Measurements from ENCODE around the gene WAC.
"Not testable (repeated sequence)": the region's sequence is repeated elsewhere in the genome, so short reads cannot be mapped to it uniquely, and the experiment has no call there.

The WAC gene

DNA sequence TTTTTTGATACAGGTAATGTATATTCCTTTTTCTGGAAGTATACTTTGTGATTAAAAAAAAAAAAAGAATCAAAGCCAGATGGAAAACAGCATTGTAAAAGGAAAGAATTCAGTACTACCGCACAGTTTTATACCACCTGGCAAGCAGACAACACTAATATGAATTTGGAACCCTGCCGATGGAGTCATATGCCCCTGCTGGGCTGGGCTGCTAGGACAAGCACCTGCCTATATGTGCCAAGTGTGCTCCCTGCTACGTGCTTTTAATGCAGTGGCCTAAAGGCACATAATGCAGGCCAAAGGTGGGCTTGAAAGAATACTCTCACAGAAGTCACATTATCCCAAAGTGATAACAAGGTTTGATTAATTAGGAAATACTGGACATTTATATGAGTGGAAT lies 29.8 kb upstream of the WAC start:
- Histone ChIP-seq H3K36me3 (ENCODE audit: control insufficient read depth, insufficient read depth, low read length) (no peaks in the 10 kb centered on the region), H3K9me3 (ENCODE audit: control insufficient read depth, insufficient read depth, low read length) (no peaks in the 10 kb centered on the region), H3K27me3 (ENCODE audit: control insufficient read depth, insufficient read depth, low read length) (no peaks in the 10 kb centered on the region), H3K4me3 (ENCODE audit: low read depth, low read length) (no peak overlapping the region), H3K4me1 (ENCODE audit: control insufficient read depth, insufficient read depth, low read length) (no peaks in the 10 kb centered on the region), H3K9ac (ENCODE audit: low read depth, low read length) (no peak overlapping the region)

DNA sequence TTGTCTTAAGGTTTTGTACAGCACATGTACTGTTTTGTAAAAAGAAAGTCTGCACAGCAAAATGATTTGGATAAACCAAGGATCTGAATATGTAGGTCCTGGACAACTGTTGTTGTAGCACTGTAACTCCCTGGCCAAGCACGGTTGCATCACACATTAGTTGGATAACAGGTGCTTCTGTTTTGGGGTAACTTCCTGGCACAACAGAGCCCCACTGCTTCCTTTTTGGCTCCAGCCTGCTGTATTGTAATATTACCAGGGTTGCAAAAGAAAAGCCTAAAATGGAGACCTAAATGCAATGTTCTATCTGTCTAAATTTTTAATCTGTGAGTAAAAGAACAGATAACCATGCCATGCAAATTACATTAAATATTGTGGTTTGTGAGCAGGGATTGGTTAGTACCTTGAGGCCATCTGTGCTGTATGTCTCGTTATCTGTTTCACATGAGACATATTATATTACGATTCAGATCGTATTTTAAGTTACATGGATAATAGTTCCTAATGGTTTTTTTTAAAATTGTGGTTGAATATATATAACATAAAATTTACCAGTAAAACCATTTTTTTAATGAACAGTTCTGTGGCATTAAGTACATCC lies 27.5 kb upstream of the WAC start:
- no peaks in the 10 kb centered on the region for H3K4me1 ChIP-seq (ENCODE audit: control insufficient read depth, insufficient read depth, low read length)
- no peaks in the 10 kb centered on the region for H3K9me3 ChIP-seq (ENCODE audit: control insufficient read depth, insufficient read depth, low read length)
- H3K4me3 ChIP-seq (ENCODE audit: low read depth, low read length) = no peak overlapping the region
- no peaks in the 10 kb centered on the region for H3K36me3 ChIP-seq (ENCODE audit: control insufficient read depth, insufficient read depth, low read length)
- H3K27me3 ChIP-seq (ENCODE audit: control insufficient read depth, insufficient read depth, low read length) = no peaks in the 10 kb centered on the region
- no peak overlapping the region for H3K9ac ChIP-seq (ENCODE audit: low read depth, low read length)

- no peaks in the 10 kb centered on the region for H3K9me3 ChIP-seq (ENCODE audit: control insufficient read depth, insufficient read depth, low read length)
- H3K27me3 ChIP-seq (ENCODE audit: control insufficient read depth, insufficient read depth, low read length) = no peaks in the 10 kb centered on the region
- no peaks in the 10 kb centered on the region for H3K36me3 ChIP-seq (ENCODE audit: control insufficient read depth, insufficient read depth, low read length)
- no peak overlapping the region for H3K4me3 ChIP-seq (ENCODE audit: low read depth, low read length)
- H3K9ac ChIP-seq (ENCODE audit: low read depth, low read length) = no peak overlapping the region
- H3K4me1 ChIP-seq (ENCODE audit: control insufficient read depth, insufficient read depth, low read length) = no peaks in the 10 kb centered on the region
Measured at GRCh38 chr10:28508304-28508925, 24.5 kb upstream of the WAC start.

DNA sequence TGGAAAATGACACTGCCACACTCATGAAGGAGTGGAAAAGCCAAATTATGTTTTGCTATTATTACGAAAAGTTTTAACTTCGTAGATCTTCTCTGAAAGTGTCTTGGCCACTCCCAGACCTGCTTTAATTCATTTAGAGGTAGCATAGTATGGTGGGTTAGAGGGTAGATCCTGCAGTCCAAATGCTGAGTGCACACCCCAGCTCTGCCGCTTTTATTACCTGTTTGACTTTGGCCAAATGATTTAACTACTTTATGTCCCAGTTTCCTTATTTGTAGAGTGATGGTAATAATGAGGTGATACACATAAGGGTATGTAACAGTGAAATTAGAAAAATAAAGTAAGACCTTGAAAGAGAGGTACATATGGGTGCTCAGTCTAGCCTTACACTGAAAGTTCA lies 23.6 kb upstream of the WAC start:
- H3K4me1 ChIP-seq (ENCODE audit: control insufficient read depth, insufficient read depth, low read length) = peaks cover 1% of the 10 kb centered on the region
- H3K9ac ChIP-seq (ENCODE audit: low read depth, low read length) = no peak overlapping the region
- H3K4me3 ChIP-seq (ENCODE audit: low read depth, low read length) = no peak overlapping the region
- H3K27me3 ChIP-seq (ENCODE audit: control insufficient read depth, insufficient read depth, low read length) = no peaks in the 10 kb centered on the region
- H3K9me3 ChIP-seq (ENCODE audit: control insufficient read depth, insufficient read depth, low read length) = no peaks in the 10 kb centered on the region
- H3K36me3 ChIP-seq (ENCODE audit: control insufficient read depth, insufficient read depth, low read length) = no peaks in the 10 kb centered on the region

- no peaks in the 10 kb centered on the region for H3K36me3 ChIP-seq (ENCODE audit: control insufficient read depth, insufficient read depth, low read length)
- no peak overlapping the region for H3K9ac ChIP-seq (ENCODE audit: low read depth, low read length)
- H3K9me3 ChIP-seq (ENCODE audit: control insufficient read depth, insufficient read depth, low read length) = no peaks in the 10 kb centered on the region
- H3K4me1 ChIP-seq (ENCODE audit: control insufficient read depth, insufficient read depth, low read length) = peaks cover 9% of the 10 kb centered on the region
- no peak overlapping the region for H3K4me3 ChIP-seq (ENCODE audit: low read depth, low read length)
- peaks cover 19% of the 10 kb centered on the region for H3K27me3 ChIP-seq (ENCODE audit: control insufficient read depth, insufficient read depth, low read length)
Measured at GRCh38 chr10:28514648-28515047, 18.3 kb upstream of the WAC start.

DNA sequence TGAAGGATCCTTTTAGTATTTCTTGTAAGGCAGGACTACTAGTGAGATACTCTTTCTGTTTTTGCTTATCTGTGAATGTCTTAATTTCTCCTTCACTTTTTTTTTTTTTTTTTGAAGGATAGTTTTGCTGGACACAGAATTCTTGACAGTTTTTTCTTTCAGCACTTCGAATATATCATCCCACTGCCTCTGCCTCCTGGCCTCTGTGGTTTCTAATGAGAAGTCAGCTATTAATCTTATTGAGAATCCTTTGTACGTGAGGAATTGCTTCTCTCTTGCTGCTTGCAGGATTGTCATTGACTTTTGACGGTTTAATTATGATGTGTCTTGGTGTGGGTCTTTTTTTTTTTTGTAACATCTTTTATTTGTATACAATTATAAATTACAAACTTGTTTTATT lies 12.6 kb upstream of the WAC start:
- peaks cover 26% of the 10 kb centered on the region for H3K27me3 ChIP-seq (ENCODE audit: control insufficient read depth, insufficient read depth, low read length)
- H3K4me3 ChIP-seq (ENCODE audit: low read depth, low read length) = no peak overlapping the region
- no peaks in the 10 kb centered on the region for H3K36me3 ChIP-seq (ENCODE audit: control insufficient read depth, insufficient read depth, low read length)
- H3K9ac ChIP-seq (ENCODE audit: low read depth, low read length) = no peak overlapping the region
- H3K9me3 ChIP-seq (ENCODE audit: control insufficient read depth, insufficient read depth, low read length) = no peaks in the 10 kb centered on the region
- no peaks in the 10 kb centered on the region for H3K4me1 ChIP-seq (ENCODE audit: control insufficient read depth, insufficient read depth, low read length)

DNA sequence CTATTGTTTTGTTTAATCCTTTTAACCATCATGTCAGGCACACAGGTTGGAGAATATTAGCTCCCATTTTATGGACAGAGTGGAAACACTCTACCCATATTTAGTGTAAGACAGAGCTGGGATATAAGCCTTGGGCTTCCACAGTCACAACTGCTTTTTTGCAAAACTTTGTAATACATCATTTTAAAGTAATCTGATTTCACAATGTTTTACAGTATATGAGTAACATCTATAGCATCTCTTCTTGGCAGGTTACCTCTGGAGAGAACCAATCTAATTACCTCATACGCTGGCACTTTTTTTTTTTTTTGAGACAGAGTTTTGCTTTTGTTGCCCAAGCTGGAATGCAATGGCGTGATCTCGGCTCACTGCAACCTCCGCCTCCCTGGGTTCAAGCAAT lies 12.1 kb upstream of the WAC start:
- H3K9ac ChIP-seq (ENCODE audit: low read depth, low read length); H3K36me3 ChIP-seq (ENCODE audit: control insufficient read depth, insufficient read depth, low read length); H3K9me3 ChIP-seq (ENCODE audit: control insufficient read depth, insufficient read depth, low read length); H3K4me3 ChIP-seq (ENCODE audit: low read depth, low read length); H3K4me1 ChIP-seq (ENCODE audit: control insufficient read depth, insufficient read depth, low read length): not testable (repeated sequence)
- peaks cover 26% of the 10 kb centered on the region for H3K27me3 ChIP-seq (ENCODE audit: control insufficient read depth, insufficient read depth, low read length)

- H3K27me3 ChIP-seq (ENCODE audit: control insufficient read depth, insufficient read depth, low read length) = peaks cover 18% of the 10 kb centered on the region
- H3K4me1 ChIP-seq (ENCODE audit: control insufficient read depth, insufficient read depth, low read length); H3K36me3 ChIP-seq (ENCODE audit: control insufficient read depth, insufficient read depth, low read length); H3K9me3 ChIP-seq (ENCODE audit: control insufficient read depth, insufficient read depth, low read length); H3K9ac ChIP-seq (ENCODE audit: low read depth, low read length); H3K4me3 ChIP-seq (ENCODE audit: low read depth, low read length): not testable (repeated sequence)
Measured at GRCh38 chr10:28521961-28522360, 11.0 kb upstream of the WAC start.

DNA sequence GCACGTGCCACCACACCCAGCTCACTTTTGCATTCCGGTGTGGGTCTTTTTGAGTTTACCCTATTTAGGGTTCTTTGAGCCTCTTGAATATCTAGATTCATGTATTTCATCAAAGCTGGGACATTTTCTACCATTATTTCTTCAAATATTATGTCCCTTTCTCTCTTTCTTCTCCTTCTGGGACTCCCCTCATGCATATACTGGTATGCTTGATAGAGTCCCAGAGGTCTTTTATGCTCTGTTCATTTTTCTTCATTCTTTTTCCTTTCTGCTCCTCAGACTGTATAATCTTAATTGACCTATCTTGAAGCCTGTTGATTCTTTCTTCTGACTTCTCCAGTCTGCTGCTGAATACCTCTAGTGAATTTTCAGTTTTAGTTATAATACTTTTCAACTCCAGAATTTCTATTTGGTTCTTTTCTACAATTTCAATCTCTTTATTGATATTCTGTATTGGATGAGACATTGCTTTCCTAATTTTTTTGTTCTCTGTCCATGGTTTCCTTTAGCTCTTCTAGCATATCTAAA lies 9.1 kb upstream of the WAC start:
- H3K9me3 ChIP-seq (ENCODE audit: control insufficient read depth, insufficient read depth, low read length) = no peaks in the 10 kb centered on the region
- no peaks in the 10 kb centered on the region for H3K36me3 ChIP-seq (ENCODE audit: control insufficient read depth, insufficient read depth, low read length)
- H3K27me3 ChIP-seq (ENCODE audit: control insufficient read depth, insufficient read depth, low read length) = peaks cover 7% of the 10 kb centered on the region

GRCh38 chr10:28530751-28531150 lies 2.2 kb upstream of the WAC start:
- no peak overlapping the region for H3K9ac ChIP-seq (ENCODE audit: low read depth, low read length)
- H3K27me3 ChIP-seq (ENCODE audit: control insufficient read depth, insufficient read depth, low read length) = no peaks in the 10 kb centered on the region
- no peak overlapping the region for H3K4me3 ChIP-seq (ENCODE audit: low read depth, low read length)
- H3K36me3 ChIP-seq (ENCODE audit: control insufficient read depth, insufficient read depth, low read length) = peaks cover 4% of the 10 kb centered on the region
- peaks cover 5% of the 10 kb centered on the region for H3K4me1 ChIP-seq (ENCODE audit: control insufficient read depth, insufficient read depth, low read length)
- no peaks in the 10 kb centered on the region for H3K9me3 ChIP-seq (ENCODE audit: control insufficient read depth, insufficient read depth, low read length)

More for the DNA sequence above, 9.1 kb upstream of the WAC start:
- Histone ChIP-seq H3K4me3 (ENCODE audit: low read depth, low read length) (no peak overlapping the region), H3K4me1 (ENCODE audit: control insufficient read depth, insufficient read depth, low read length) (no peaks in the 10 kb centered on the region), H3K9ac (ENCODE audit: low read depth, low read length) (no peak overlapping the region)

DNA sequence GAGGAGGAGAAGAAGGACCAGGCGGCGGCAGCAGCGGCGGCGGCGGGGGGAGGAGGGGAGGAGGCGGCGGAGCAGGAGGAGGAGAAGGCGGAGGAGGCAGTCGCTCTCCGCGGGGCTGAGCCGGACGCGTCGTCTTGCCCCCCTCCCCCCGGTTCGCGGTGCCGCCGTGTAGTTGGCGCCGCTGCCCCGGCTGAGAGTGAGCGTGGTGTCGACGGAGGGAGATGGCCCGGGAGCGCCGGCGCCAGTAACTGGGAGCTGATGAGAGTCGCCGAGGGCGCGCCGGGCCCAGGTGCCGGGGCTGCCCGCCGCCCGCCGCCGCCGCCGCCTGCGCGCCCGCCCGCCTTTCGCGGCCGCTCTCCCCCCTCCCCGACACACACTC lies 257 bp downstream of the WAC start:
- Histone ChIP-seq H3K4me1 (ENCODE audit: control insufficient read depth, insufficient read depth, low read length) (peaks cover 5% of the 10 kb centered on the region), H3K27me3 (ENCODE audit: control insufficient read depth, insufficient read depth, low read length) (no peaks in the 10 kb centered on the region), H3K9me3 (ENCODE audit: control insufficient read depth, insufficient read depth, low read length) (no peaks in the 10 kb centered on the region), H3K36me3 (ENCODE audit: control insufficient read depth, insufficient read depth, low read length) (peaks cover 14% of the 10 kb centered on the region), H3K4me3 (ENCODE audit: low read depth, low read length) (peak overlapping the region; percentile 88), H3K9ac (ENCODE audit: low read depth, low read length) (no peak overlapping the region)

- Histone ChIP-seq H3K4me1 (ENCODE audit: control insufficient read depth, insufficient read depth, low read length) (peaks cover 5% of the 10 kb centered on the region), H3K4me3 (ENCODE audit: low read depth, low read length) (peak overlapping the region; percentile 88), H3K9me3 (ENCODE audit: control insufficient read depth, insufficient read depth, low read length) (no peaks in the 10 kb centered on the region), H3K27me3 (ENCODE audit: control insufficient read depth, insufficient read depth, low read length) (no peaks in the 10 kb centered on the region), H3K36me3 (ENCODE audit: control insufficient read depth, insufficient read depth, low read length) (peaks cover 14% of the 10 kb centered on the region), H3K9ac (ENCODE audit: low read depth, low read length) (peak overlapping the region; percentile 96)
Measured at GRCh38 chr10:28533571-28534304, 820 bp downstream of the WAC start.
